HepG2 (cell line): Measurements from ENCODE around the gene FAHD1. TPM values are rescaled to one million over a fixed set of nuclear protein-coding genes. Genes with fewer than 3 reads are reported as not detected.

Source experiments
- ETV6 ChIP-seq: sonication (generic); formaldehyde crosslinking; conservative IDR thresholded peaks from 2 replicates; pipeline ENCODE4 v1.4.0; 2020; ENCODE audit warnings: missing genetic modification reagents
- GATAD1 ChIP-seq: IDR thresholded peaks from 2 replicates; pipeline ENCODE4 v1.6.1; 2016; ENCODE audit warnings: missing genetic modification reagents, missing compliant biosample characterization
- KDM3A ChIP-seq: IDR thresholded peaks from 2 replicates; pipeline ENCODE4 v1.6.1; 2018; ENCODE audit warnings: low read depth, missing compliant biosample characterization
- LBX2 ChIP-seq: sonication (generic); formaldehyde crosslinking; IDR thresholded peaks from 2 replicates; pipeline ENCODE4 v1.5.0; 2020; ENCODE audit warnings: missing genetic modification reagents, mild to moderate bottlenecking, borderline replicate concordance
- MXD3 ChIP-seq: IDR thresholded peaks from 2 replicates; pipeline ENCODE4 v1.6.1; 2016; ENCODE audit warnings: mild to moderate bottlenecking, missing biosample characterization, missing genetic modification reagents
- PATZ1 ChIP-seq: sonication (generic); formaldehyde crosslinking; IDR thresholded peaks from 2 replicates; pipeline ENCODE4 v1.4.0; 2020; ENCODE audit warnings: missing genetic modification reagents
- PBX3 ChIP-seq: sonication (generic); formaldehyde crosslinking; IDR thresholded peaks from 2 replicates; pipeline ENCODE4 v1.8.1; 2023; ENCODE audit warnings: missing genetic modification reagents, inconsistent platforms, borderline replicate concordance
- PPARG ChIP-seq: conservative IDR thresholded peaks from 2 replicates; pipeline ENCODE4 v1.6.1; 2016; ENCODE audit warnings: missing biosample characterization, missing genetic modification reagents
- THAP9 ChIP-seq: sonication (generic); formaldehyde crosslinking; IDR thresholded peaks from 2 replicates; pipeline ENCODE4; 2020; ENCODE audit warnings: missing genetic modification reagents, mild to moderate bottlenecking, borderline replicate concordance
- TRAFD1 ChIP-seq: sonication (generic); formaldehyde crosslinking; IDR thresholded peaks from 2 replicates; pipeline ENCODE4 v1.5.1; 2020; ENCODE audit warnings: missing genetic modification reagents, mild to moderate bottlenecking, borderline replicate concordance
- ZBTB42 ChIP-seq: sonication (generic); formaldehyde crosslinking; IDR thresholded peaks from 2 replicates; pipeline ENCODE4 v1.5.0; 2020; ENCODE audit warnings: mild to moderate bottlenecking, missing genetic modification reagents
- ZC3H13 ChIP-seq: sonication (generic); formaldehyde crosslinking; IDR thresholded peaks from 2 replicates; pipeline ENCODE4 v1.8.1; 2023; ENCODE audit warnings: mild to moderate bottlenecking, missing genetic modification reagents, moderate library complexity
- ZNF563 ChIP-seq: sonication (generic); formaldehyde crosslinking; IDR thresholded peaks from 2 replicates; pipeline ENCODE4 v1.8.0; 2022; ENCODE audit warnings: mild to moderate bottlenecking, moderate library complexity, missing genetic modification reagents
- ZNF687 ChIP-seq: sonication (generic); formaldehyde crosslinking; IDR thresholded peaks from 2 replicates; pipeline ENCODE4 v1.5.1; 2020; ENCODE audit warnings: mild to moderate bottlenecking, missing genetic modification reagents, moderate library complexity
- polyA plus RNA-seq, 8 experiments: library from polyadenylated mRNA; depleted of rRNA in 3 of 8; stranded (reverse) in 7 of 8; unstranded in 1 of 8; fragments of >200 nt; fragmentation: Illumina TruSeq in 4 of 8; extraction: Trizol in 4 of 8; gene quantifications; 2 replicates each; pipeline versions ENCODE4 v1.2.1 to v1.2.3, GENCODE V29; 2011 to 2016; ENCODE audit warnings: low read depth in 4 of 8, missing spikeins in 1 of 8, mixed read lengths in 1 of 8; ENCODE audit not compliant: insufficient read depth in 1 of 8
- total RNA-seq, 5 experiments: library from RNA; depleted of rRNA; stranded (reverse); fragments of >200 nt; fragmentation: Illumina TruSeq; extraction: Trizol; gene quantifications; 2 replicates each; pipeline ENCODE4 v1.2.3, GENCODE V29; 2016; ENCODE audit warnings: low read depth in 1 of 5

FAHD1 gene
- total and polyA plus RNA-seq, 2 of the 13 experiments (the other 11 are each of a cell fraction or from before 2014, with no cell fraction given): 39.0 to 45.3 TPM

- TF ChIP-seq ZNF687 (CRISPR knock-in tag): peak; percentile 44
- peak; percentile 37; the same call in 1 of the 2 replicates for TF ChIP-seq LBX2 (CRISPR knock-in tag)
- TF ChIP-seq ZC3H13 (CRISPR knock-in tag): peak; percentile 84
- peak; percentile 97 for TF ChIP-seq GATAD1
- peak; percentile 31; the same call in 1 of the 2 replicates for TF ChIP-seq PPARG
- no peak for TF ChIP-seq ETV6
- TF ChIP-seq MXD3: peak; percentile 73
- no peak for TF ChIP-seq TRAFD1 (CRISPR knock-in tag)
- no peak for TF ChIP-seq KDM3A (CRISPR knock-in tag)
- peak; percentile 32; the same call in 1 of the 2 replicates for TF ChIP-seq THAP9 (CRISPR knock-in tag)
- no peak for TF ChIP-seq ZBTB42 (CRISPR knock-in tag)
- TF ChIP-seq PBX3 (CRISPR knock-in tag): peak; percentile 89; the same call in 1 of the 2 replicates
- peak; percentile 64; the same call in 1 of the 2 replicates for TF ChIP-seq ZNF563 (CRISPR knock-in tag)
- peak; percentile 46; the same call in 1 of the 2 replicates for TF ChIP-seq PATZ1
Measured at GRCh38 chr16:1782408-1783264, 44.4 kb upstream of the FAHD1 start, which contains the start of the genes NUBP2 and SPSB3 (continued).
